Lower leg skin (tissue), 4 donors: ENCODE results near the gene AASS. TPM values are rescaled to one million over a fixed set of nuclear protein-coding genes. Genes with fewer than 3 reads are reported as not detected.
"Not testable (repeated sequence)": the region's sequence is repeated elsewhere in the genome, so short reads cannot be mapped to it uniquely, and the experiment has no call there.

Source experiments
- DNase-seq, 2 donors: peaks; one replicate each; pipeline ENCODE4 v3.0.0-alpha.2; 2019; ENCODE audit warnings: low spot score in 2 of 2
- H3K4me3 ChIP-seq: fragments of 200-600 bp; sonication (generic); 2 replicates; pipeline ENCODE4 v1.5.1; 2017; ENCODE audit warnings: mild to moderate bottlenecking, low read depth; ENCODE audit not compliant: poor library complexity, severe bottlenecking
- CTCF ChIP-seq, 3 donors: fragments of 450-650 bp; IDR thresholded peaks; one replicate each; pipeline ENCODE4 v1.5.1; 2016; ENCODE audit warnings: antibody characterized with exemption in 3 of 3, mild to moderate bottlenecking in 3 of 3, moderate library complexity in 2 of 3
- POLR2A ChIP-seq, 2 donors: fragments of 450-650 bp; IDR thresholded peaks; one replicate each; pipeline ENCODE4 v1.6.1; 2016 to 2017; ENCODE audit warnings: antibody characterized with exemption in 2 of 2, mild to moderate bottlenecking in 1 of 2, moderate library complexity in 1 of 2
- WGBS, 2 donors: methylation state at CpG; one replicate each; pipeline ENCODE4 v1.1.5; 2018; 5-methylcytosine and 5-hydroxymethylcytosine counted together
- intact Hi-C: fragments of 100-400 bp; cut with DNase I; formaldehyde crosslinking; loops from one replicate; pipeline ENCODE4 v1.15.0; 2023; ENCODE audit warnings: low total_unique reads
- total RNA-seq, 4 donors: library from RNA; depleted of rRNA; stranded (reverse); fragments of >200 nt; gene quantifications; one replicate each; pipeline ENCODE4 v1.1.0, GENCODE V29; 2016

The AASS gene
- total RNA-seq, 4 donors from 2014 or later = 7.7 to 13.3 (median 8.4) TPM

DNA sequence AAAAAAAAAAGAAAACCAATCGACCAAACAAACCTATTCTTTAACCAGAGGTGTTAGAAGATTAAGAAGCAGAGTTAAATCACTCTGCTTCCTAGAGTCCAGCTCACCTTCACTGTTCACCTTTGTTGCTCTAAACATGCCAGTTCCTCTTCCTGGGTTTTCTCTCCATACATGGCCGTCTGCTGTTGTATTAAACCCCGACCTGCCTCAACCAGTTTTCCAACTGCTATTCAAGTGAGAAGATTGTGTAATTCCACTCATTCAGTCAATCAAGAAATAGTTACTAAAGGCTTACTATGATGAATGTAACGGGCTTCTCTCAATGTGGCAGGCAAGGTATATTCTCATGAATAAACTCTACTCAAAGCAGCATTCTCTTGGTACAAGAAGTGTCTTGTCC, 8.8 kb downstream of the AASS start:
- 49 to 63% methylated on average over 4 of the region's 4 CpGs for WGBS, 2 donors
- TF ChIP-seq POLR2A (IDR thresholded peaks at IDR 0.05) (no peak), CTCF (IDR thresholded peaks at IDR 0.05) (no peak)
- H3K4me3 ChIP-seq = no peak overlapping the region
- intact Hi-C loops = no loop called here
- no peak for DNase-seq

GRCh38 chr7:122134793-122135192, 9.3 kb downstream of the AASS start:
- intact Hi-C loops, H3K4me3 ChIP-seq, DNase-seq: not testable (repeated sequence)
- WGBS, 2 donors = 89 to 100% methylated on average over 3 of the region's 3 CpGs

- TF ChIP-seq CTCF (IDR thresholded peaks at IDR 0.05) = no peak
- no peak for TF ChIP-seq POLR2A (IDR thresholded peaks at IDR 0.05)
- 94 to 96% methylated on average over 8 of the region's 8 CpGs for WGBS, 2 donors
- intact Hi-C loops = no loop called here
- no peak for DNase-seq
- H3K4me3 ChIP-seq = no peak overlapping the region
Measured at GRCh38 chr7:122133477-122133876, 10.6 kb downstream of the AASS start.

DNA sequence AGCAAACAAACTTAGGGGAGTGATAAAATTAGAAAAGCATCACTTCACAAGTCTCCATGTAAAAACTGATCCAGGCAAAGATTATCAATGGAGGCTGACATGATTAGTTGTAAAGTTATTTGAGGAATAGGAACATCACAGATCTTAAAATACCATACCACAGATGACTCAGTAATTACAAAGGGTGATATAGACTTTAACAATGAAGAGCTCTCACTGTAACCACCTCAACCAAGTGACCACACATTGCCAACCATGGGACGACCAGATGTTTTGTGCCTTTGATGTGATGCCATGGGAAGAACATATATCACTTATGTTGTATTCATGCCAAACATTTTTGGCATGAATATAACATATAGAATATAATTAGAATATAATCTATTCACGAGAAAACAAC, 11.7 kb downstream of the AASS start:
- intact Hi-C loops = no loop called here
- no peak for DNase-seq
- WGBS, 2 donors = 55% methylated on average over 2 of the region's 2 CpGs
- H3K4me3 ChIP-seq = no peak overlapping the region
- TF ChIP-seq CTCF (IDR thresholded peaks at IDR 0.05) (no peak), POLR2A (IDR thresholded peaks at IDR 0.05) (no peak)

GRCh38 chr7:122123746-122124145, 20.3 kb downstream of the AASS start:
- TF ChIP-seq POLR2A (IDR thresholded peaks at IDR 0.05) (no peak), CTCF (IDR thresholded peaks at IDR 0.05) (no peak)
- H3K4me3 ChIP-seq = no peak overlapping the region
- DNase-seq = no peak
- intact Hi-C loops = no loop called here

- no peak for DNase-seq
- TF ChIP-seq CTCF (IDR thresholded peaks at IDR 0.05) (no peak), POLR2A (IDR thresholded peaks at IDR 0.05) (no peak)
- intact Hi-C loops = no loop called here
- no peak overlapping the region for H3K4me3 ChIP-seq
- WGBS, 2 donors = 40 to 61% methylated on average over 1 of the region's 1 CpG
Measured at GRCh38 chr7:122118757-122119156, 25.3 kb downstream of the AASS start.
